Adrenal gland (tissue), 12 donors: ENCODE measurements around the gene STRIP2. TPM values are rescaled to one million over a fixed set of nuclear protein-coding genes. Genes with fewer than 3 reads are reported as not detected.

ENCODE experiments used
- DNase-seq, 7 donors: peaks; one replicate each; pipeline ENCODE4 v3.0.0-alpha.2; 2019 to 2020
- H3K27ac ChIP-seq, 5 donors: fragments of 200-600 bp; sonication (generic) in 4 of 5; 1 replicate in 3 of 5; 2 replicates in 2 of 5; pipeline versions ENCODE4 v1.5.1 to v1.8.0; 2016 to 2020; ENCODE audit warnings: mild to moderate bottlenecking in 1 of 5
- H3K27me3 ChIP-seq: fragments of 200-600 bp; 2 replicates; pipeline ENCODE4 v1.8.0; 2021
- H3K36me3 ChIP-seq, 2 donors: fragments of 200-600 bp; replicated peaks in 1 of 2; 1 replicate in 1 of 2; 2 replicates in 1 of 2; pipeline versions ENCODE4 v1.5.1 to v1.8.0; 2018 to 2022
- H3K4me1 ChIP-seq, 2 donors: fragments of 200-600 bp; replicated peaks in 1 of 2; 1 replicate in 1 of 2; 2 replicates in 1 of 2; pipeline versions ENCODE4 v1.5.1 to v1.8.0; 2018 to 2021
- H3K4me3 ChIP-seq, 4 donors: fragments of 200-600 bp; sonication (generic) in 3 of 4; one replicate each; pipeline ENCODE4 v1.5.1; 2016 to 2018
- H3K9me3 ChIP-seq, 3 donors: fragments of 200-600 bp; sonication (generic) in 1 of 3; replicated peaks in 1 of 3; 1 replicate in 2 of 3; 2 replicates in 1 of 3; pipeline versions ENCODE4 v1.5.1 to v1.8.0; 2016 to 2021
- CTCF ChIP-seq, 6 experiments: fragments of 450-650 bp in 4 of 6; fragments of 200-600 bp in 2 of 6; sonication (generic) in 1 of 6; IDR thresholded peaks; 1 replicate in 5 of 6; 2 replicates in 1 of 6; pipeline versions ENCODE4 v1.5.1 to v1.8.0; 2016 to 2021; ENCODE audit warnings: antibody characterized with exemption in 6 of 6, mild to moderate bottlenecking in 2 of 6, moderate library complexity in 1 of 6
- POLR2A ChIP-seq, 2 donors: fragments of 450-650 bp; IDR thresholded peaks; one replicate each; pipeline ENCODE4 v1.6.1; 2017; ENCODE audit warnings: antibody characterized with exemption in 2 of 2, mild to moderate bottlenecking in 2 of 2, moderate library complexity in 1 of 2
- WGBS, 4 donors: extraction: QIAGEN DNeasy Blood & Tissue Kit in 2 of 4; methylation state at CpG; one replicate each; pipeline versions ENCODE4 v1.1.5 to v1.1.7; 2013 to 2017; 5-methylcytosine and 5-hydroxymethylcytosine counted together
- intact Hi-C, 2 donors: fragments of 100-400 bp; cut with DNase I; formaldehyde crosslinking; loops; one replicate each; pipeline versions ENCODE4 v1.14.1 to v1.15.0; 2022 to 2023
- polyA plus RNA-seq, 3 donors: library from polyadenylated mRNA; stranded (reverse); fragments of 200-250 nt in 2 of 3; fragments of 350-450 nt in 1 of 3; fragmentation: Illumina TruSeq in 1 of 3; extraction: RNeasy Lipid Tissue Mini Kit (QIAGEN cat#74804) in 1 of 3; gene quantifications; one replicate each; pipeline ENCODE4 v1.2.3, GENCODE V29; 2013 to 2014
- total RNA-seq, 9 donors: library from RNA; depleted of rRNA in 4 of 9; stranded (reverse); fragments of >200 nt in 4 of 9; fragments of 120-200 nt in 1 of 9; fragmentation: NEBNext Ultra II Directional in 1 of 9; extraction: Animal tissue kit (Norgen Biotek cat#: 25700) in 1 of 9; gene quantifications; one replicate each; pipeline versions ENCODE4 v1.1.0 to v1.2.4, GENCODE V29; 2013 to 2023
- donor health status: healthy with polysubstance abuse.
- donor health status: Bipolar disorder and iron deficiency.
- donor health status: DM: yes; HTN: yes; CAD: no.
- donor health status: DM: no; HTN: no; CAD: no.
- donor health status: DM: no; HTN: no; CAD: no.
- donor health status: DM: yes; HTN: yes; CAD: no.

The STRIP2 gene
- total and polyA plus RNA-seq, 12 donors, result 0.67 to 10.1 (median 3.7) TPM

DNA sequence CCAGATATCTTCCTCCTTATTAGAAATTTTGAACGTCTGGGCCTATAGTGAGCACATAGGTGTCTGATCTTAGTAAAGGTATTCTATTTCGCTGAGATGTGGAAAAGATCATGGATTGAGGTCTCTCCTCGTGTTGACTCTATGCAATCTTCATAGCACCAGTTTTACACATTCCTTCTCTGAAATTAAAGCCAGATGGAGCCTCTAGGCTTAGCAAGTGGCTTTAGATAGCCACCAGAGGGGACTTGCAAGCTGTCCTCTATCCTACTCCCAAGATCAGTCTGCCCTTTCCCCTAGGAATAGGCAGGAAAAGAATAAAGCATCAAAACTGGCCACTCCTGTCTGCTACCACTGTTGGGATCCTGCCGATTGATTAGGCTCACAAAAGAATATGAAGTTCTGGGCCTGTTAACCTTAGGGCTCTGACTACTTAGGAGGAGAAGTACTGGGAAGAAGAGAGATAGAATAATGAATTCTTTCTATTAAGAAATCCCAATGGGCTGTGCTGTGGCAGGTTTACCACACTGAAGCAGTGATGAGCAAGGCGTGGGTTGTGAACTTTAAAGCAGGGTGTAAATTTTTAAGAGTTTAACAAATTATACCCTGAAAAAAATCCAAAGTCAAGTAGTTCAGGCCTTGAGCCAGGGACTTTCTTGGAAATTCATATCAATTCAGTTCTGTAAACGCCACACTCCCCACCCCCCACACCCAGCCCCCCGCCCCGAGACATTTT lies 2.2 kb upstream of the STRIP2 start:
- no peaks in the 10 kb centered on the region for H3K36me3 ChIP-seq
- peaks cover 0 to 14% of the 10 kb centered on the region in 2 donors for H3K4me1 ChIP-seq
- H3K4me3 ChIP-seq, result no peak overlapping the region
- intact Hi-C loops, result no loop called here
- no peaks in the 10 kb centered on the region for H3K27me3 ChIP-seq
- no peak overlapping the region for H3K27ac ChIP-seq
- no peaks in the 10 kb centered on the region for H3K9me3 ChIP-seq
- 80 to 89% (median 84%) methylated on average over 8 of the region's 8 CpGs for WGBS, 4 donors
- TF ChIP-seq CTCF (IDR thresholded peaks at IDR 0.05) (no peak), POLR2A (IDR thresholded peaks at IDR 0.05) (no peak)
- DNase-seq, result no peak

DNA sequence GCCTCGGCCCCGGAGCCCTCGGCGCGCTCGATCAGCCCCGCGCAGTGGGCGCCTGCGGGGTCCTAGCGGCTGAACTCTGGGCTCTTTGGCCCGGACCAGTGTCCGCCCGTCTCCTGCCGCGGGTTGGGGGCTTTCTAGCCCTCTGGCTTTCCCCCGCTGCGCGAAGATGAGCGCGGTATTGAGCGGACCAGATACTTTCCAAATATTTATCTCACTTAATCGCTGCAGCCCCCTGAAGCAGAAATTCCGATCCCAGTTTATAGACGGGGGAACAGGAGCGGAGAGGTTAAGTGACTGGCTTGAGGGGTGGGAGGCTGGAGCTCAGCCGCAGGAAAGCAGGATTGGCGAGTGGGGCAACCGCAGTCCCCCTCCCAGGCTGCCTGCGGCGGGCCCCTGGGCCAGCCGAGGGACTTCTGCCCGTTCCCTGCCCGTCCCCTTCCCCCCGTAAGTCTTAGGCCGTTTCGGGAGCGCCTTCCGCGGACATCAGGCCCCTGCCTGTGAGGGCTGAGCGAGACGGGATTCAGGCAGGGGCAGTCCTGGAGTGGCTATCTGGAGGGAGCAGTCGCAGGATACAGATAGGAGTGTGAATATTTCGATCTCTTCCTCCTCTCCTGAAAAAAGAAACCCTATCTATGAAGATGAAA lies 565 bp downstream of the STRIP2 start:
- Histone ChIP-seq H3K27ac (peak overlapping the region in 3 of 5 donors; percentile 9 to 57 (median 29)), H3K4me1 (peaks cover 0 to 14% of the 10 kb centered on the region in 2 donors), H3K9me3 (no peaks in the 10 kb centered on the region), H3K27me3 (no peaks in the 10 kb centered on the region), H3K36me3 (no peaks in the 10 kb centered on the region), H3K4me3 (peak overlapping the region; percentile 10 to 76 (median 66))
- peak in 3 of 7 donors; percentile 10 to 22 (median 20) for DNase-seq
- 0 to 1% (median 1%) methylated on average over 14 to 44 of the region's 44 CpGs for WGBS, 4 donors
- no peak for TF ChIP-seq POLR2A (IDR thresholded peaks at IDR 0.05)
- TF ChIP-seq CTCF (IDR thresholded peaks at IDR 0.05), result no peak
- intact Hi-C loops, result no loop called here

GRCh38 chr7:129435414-129435829 lies 1.2 kb downstream of the STRIP2 start:
- no peaks in the 10 kb centered on the region for H3K9me3 ChIP-seq
- intact Hi-C loops, result no loop called here
- H3K36me3 ChIP-seq, result no peaks in the 10 kb centered on the region
- WGBS, 4 donors, result 90 to 98% (median 95%) methylated on average over 2 of the region's 2 CpGs
- peaks cover 0 to 14% of the 10 kb centered on the region in 2 donors for H3K4me1 ChIP-seq
- no peaks in the 10 kb centered on the region for H3K27me3 ChIP-seq
- DNase-seq, result no peak
- TF ChIP-seq CTCF (IDR thresholded peaks at IDR 0.05), result no peak
- no peak for TF ChIP-seq POLR2A (IDR thresholded peaks at IDR 0.05)
- H3K27ac ChIP-seq, result no peak overlapping the region
- H3K4me3 ChIP-seq, result peak overlapping the region in 1 of 4 donors; percentile 70

- no peaks in the 10 kb centered on the region for H3K9me3 ChIP-seq
- H3K4me3 ChIP-seq, result no peak overlapping the region
- intact Hi-C loops, result no loop called here
- no peak overlapping the region for H3K27ac ChIP-seq
- peaks cover 0 to 14% of the 10 kb centered on the region in 2 donors for H3K4me1 ChIP-seq
- TF ChIP-seq POLR2A (IDR thresholded peaks at IDR 0.05) (no peak), CTCF (IDR thresholded peaks at IDR 0.05) (no peak)
- 92 to 96% (median 94%) methylated on average over 5 of the region's 5 CpGs for WGBS, 4 donors
- no peaks in the 10 kb centered on the region for H3K36me3 ChIP-seq
- no peak for DNase-seq
- no peaks in the 10 kb centered on the region for H3K27me3 ChIP-seq
These were observed 2.2 kb downstream of the STRIP2 start for GRCh38 chr7:129436335-129436923.
